HL-60 (cell line): ENCODE results near the gene ZGLP1.

Source experiments
- DNase-seq, 2 experiments: peaks; one replicate each; pipeline ENCODE4 v3.0.0-alpha.2; 2010 to 2020; ENCODE audit warnings: low read depth in 1 of 2, low spot score in 1 of 2
- H3K27ac ChIP-seq: fragments of 250-450 bp; sonication (Bioruptor Pico); replicated peaks from 2 replicates; pipeline ENCODE4 v1.5.1; 2020; ENCODE audit warnings: mild to moderate bottlenecking, moderate library complexity
- H3K27me3 ChIP-seq: fragments of 250-450 bp; sonication (Bioruptor Pico); 2 replicates; pipeline ENCODE4 v1.5.1; 2021; ENCODE audit warnings: mild to moderate bottlenecking, moderate library complexity; ENCODE audit not compliant: insufficient read depth, poor library complexity, severe bottlenecking
- H3K4me3 ChIP-seq: replicated peaks from 2 replicates; pipeline ENCODE4 v1.5.1; 2011; ENCODE audit warnings: mild to moderate bottlenecking, control low read depth, low read length; ENCODE audit not compliant: insufficient read depth
- CTCF ChIP-seq: IDR thresholded peaks from one replicate; pipeline ENCODE4 v1.5.1; 2011; ENCODE audit warnings: low read length, control low read depth, inconsistent platforms; ENCODE audit not compliant: insufficient read depth
- GABPA ChIP-seq: IDR thresholded peaks from 2 replicates; pipeline ENCODE4 v1.6.1; 2012; ENCODE audit warnings: low read depth
- POLR2AphosphoS5 ChIP-seq: IDR thresholded peaks from 2 replicates; pipeline ENCODE4 v1.6.1; 2012; ENCODE audit warnings: low read depth
- SPI1 ChIP-seq: IDR thresholded peaks from 2 replicates; pipeline ENCODE4 v1.6.1; 2012; ENCODE audit warnings: low read depth, mild to moderate bottlenecking, borderline replicate concordance
- long read RNA-seq: library from polyadenylated mRNA; unstranded; transcript quantifications from one replicate; pipeline ENCODE4 v2.0.0, GENCODE V29; 2020
- TF ChIP-seq, protein P1 (sequence below): IDR thresholded peaks from 2 replicates; pipeline ENCODE4 v1.6.1; 2012; ENCODE audit warnings: low read depth; ENCODE audit not compliant: insufficient replicate concordance

ZGLP1 gene
- long read RNA-seq: 0 reads

DNA sequence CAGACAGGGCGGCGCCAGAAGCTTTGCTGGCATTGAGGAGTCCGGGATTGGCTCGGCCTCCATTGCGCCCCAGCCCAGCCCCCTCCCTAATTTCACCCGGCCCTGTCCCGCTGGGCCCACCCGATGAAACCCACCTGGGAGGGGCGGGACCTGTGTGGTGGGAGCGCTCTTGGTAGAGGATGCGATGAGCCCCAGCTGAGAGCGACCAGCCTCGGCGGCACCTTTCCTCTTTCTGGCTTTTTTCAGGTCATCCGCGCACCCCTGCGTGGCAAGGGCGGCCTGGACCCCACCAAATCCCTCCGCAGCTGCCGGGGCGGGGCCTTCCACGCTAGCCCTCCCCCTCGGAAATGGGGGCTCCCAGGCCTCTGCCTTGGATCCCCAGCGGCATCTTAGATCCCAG lies at the start of gene ZGLP1:
ZGLP1 (minus strand) TSS at position 393 of the 400 bp plus-strand sequence.
- Histone ChIP-seq H3K4me3 (no peak within 1 kb of the TSS), H3K27me3 (no peaks in the 10 kb centered on the region), H3K27ac (no peak within 1 kb of the TSS)
- TF ChIP-seq GABPA: no peak
- TF ChIP-seq POLR2AphosphoS5: no peak
- TF ChIP-seq SPI1: no peak
- TF ChIP-seq CTCF: no peak
- TF ChIP-seq, protein P1, sequence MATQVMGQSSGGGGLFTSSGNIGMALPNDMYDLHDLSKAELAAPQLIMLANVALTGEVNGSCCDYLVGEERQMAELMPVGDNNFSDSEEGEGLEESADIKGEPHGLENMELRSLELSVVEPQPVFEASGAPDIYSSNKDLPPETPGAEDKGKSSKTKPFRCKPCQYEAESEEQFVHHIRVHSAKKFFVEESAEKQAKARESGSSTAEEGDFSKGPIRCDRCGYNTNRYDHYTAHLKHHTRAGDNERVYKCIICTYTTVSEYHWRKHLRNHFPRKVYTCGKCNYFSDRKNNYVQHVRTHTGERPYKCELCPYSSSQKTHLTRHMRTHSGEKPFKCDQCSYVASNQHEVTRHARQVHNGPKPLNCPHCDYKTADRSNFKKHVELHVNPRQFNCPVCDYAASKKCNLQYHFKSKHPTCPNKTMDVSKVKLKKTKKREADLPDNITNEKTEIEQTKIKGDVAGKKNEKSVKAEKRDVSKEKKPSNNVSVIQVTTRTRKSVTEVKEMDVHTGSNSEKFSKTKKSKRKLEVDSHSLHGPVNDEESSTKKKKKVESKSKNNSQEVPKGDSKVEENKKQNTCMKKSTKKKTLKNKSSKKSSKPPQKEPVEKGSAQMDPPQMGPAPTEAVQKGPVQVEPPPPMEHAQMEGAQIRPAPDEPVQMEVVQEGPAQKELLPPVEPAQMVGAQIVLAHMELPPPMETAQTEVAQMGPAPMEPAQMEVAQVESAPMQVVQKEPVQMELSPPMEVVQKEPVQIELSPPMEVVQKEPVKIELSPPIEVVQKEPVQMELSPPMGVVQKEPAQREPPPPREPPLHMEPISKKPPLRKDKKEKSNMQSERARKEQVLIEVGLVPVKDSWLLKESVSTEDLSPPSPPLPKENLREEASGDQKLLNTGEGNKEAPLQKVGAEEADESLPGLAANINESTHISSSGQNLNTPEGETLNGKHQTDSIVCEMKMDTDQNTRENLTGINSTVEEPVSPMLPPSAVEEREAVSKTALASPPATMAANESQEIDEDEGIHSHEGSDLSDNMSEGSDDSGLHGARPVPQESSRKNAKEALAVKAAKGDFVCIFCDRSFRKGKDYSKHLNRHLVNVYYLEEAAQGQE: no peak
- no peak for DNase-seq

GRCh38 chr19:10356431-10356830 lies 46.8 kb upstream of the ZGLP1 start:
- no peak for DNase-seq
- TF ChIP-seq CTCF: no peak
- TF ChIP-seq, protein P1: no peak
- no peak for TF ChIP-seq GABPA
- no peak for TF ChIP-seq SPI1
- TF ChIP-seq POLR2AphosphoS5: no peak

GRCh38 chr19:10353793-10354391 lies 44.3 kb upstream of the ZGLP1 start:
- no peak for DNase-seq
- no peak overlapping the region for H3K27ac ChIP-seq
- TF ChIP-seq SPI1 (no peak), CTCF (no peak), POLR2AphosphoS5 (no peak), GABPA (no peak)
- TF ChIP-seq, protein P1: no peak

More at GRCh38 chr19:10356431-10356830, 46.8 kb upstream of the ZGLP1 start:
- Histone ChIP-seq H3K27me3 (no peaks in the 10 kb centered on the region), H3K27ac (no peak overlapping the region), H3K4me3 (no peak overlapping the region)

More at GRCh38 chr19:10353793-10354391, 44.3 kb upstream of the ZGLP1 start:
- no peaks in the 10 kb centered on the region for H3K27me3 ChIP-seq
- H3K4me3 ChIP-seq: no peak overlapping the region
